Upper lobe of left lung (tissue), 6 donors: ENCODE results near the gene TMEM121B. TPM values are rescaled to one million over a fixed set of nuclear protein-coding genes. Genes with fewer than 3 reads are reported as not detected.

Experiments
- ATAC-seq, 2 donors: fragments of 200-7000 bp; cut with Tn5 transposase; one replicate each; pipeline ENCODE4 v1.9.1; 2022; ENCODE audit warnings: mild to moderate bottlenecking in 2 of 2, moderate library complexity in 2 of 2; ENCODE audit not compliant: low FRiP score in 2 of 2
- DNase-seq, 2 donors: peaks; one replicate each; pipeline ENCODE4 v3.0.0-alpha.2; 2019 to 2020
- H3K27ac ChIP-seq, 4 donors: fragments of 200-600 bp; sonication (generic); one replicate each; pipeline ENCODE4 v1.5.1; 2016 to 2019
- H3K27me3 ChIP-seq, 4 donors: fragments of 200-600 bp; sonication (generic); one replicate each; pipeline ENCODE4 v1.5.1; 2017 to 2019
- H3K36me3 ChIP-seq, 4 donors: fragments of 200-600 bp; sonication (generic); one replicate each; pipeline ENCODE4 v1.5.1; 2016 to 2019
- H3K4me1 ChIP-seq, 4 donors: fragments of 200-600 bp; sonication (generic); one replicate each; pipeline ENCODE4 v1.5.1; 2018 to 2019
- H3K4me3 ChIP-seq, 4 donors: fragments of 200-600 bp; sonication (generic); one replicate each; pipeline ENCODE4 v1.5.1; 2017 to 2019; ENCODE audit warnings: mild to moderate bottlenecking in 2 of 4, moderate library complexity in 1 of 4
- H3K9me3 ChIP-seq, 4 donors: fragments of 200-600 bp; sonication (generic); one replicate each; pipeline ENCODE4 v1.5.1; 2018 to 2019
- EP300 ChIP-seq, 4 donors: sonication (generic); formaldehyde crosslinking; IDR thresholded peaks; one replicate each; pipeline ENCODE4 v1.5.1; 2017; ENCODE audit warnings: antibody characterized with exemption in 4 of 4, control low read depth in 2 of 4
- POLR2A ChIP-seq, 4 donors: fragments of 450-650 bp; IDR thresholded peaks; one replicate each; pipeline ENCODE4 v1.5.1; 2016 to 2017; ENCODE audit warnings: antibody characterized with exemption in 4 of 4, mild to moderate bottlenecking in 2 of 4
- POLR2AphosphoS5 ChIP-seq, 2 donors: sonication (generic); formaldehyde crosslinking; IDR thresholded peaks; one replicate each; pipeline ENCODE4 v1.5.1; 2017; ENCODE audit warnings: antibody characterized with exemption in 2 of 2
- whole genome bisulfite sequencing, 2 donors: methylation state at CpG; one replicate each; pipeline ENCODE4 v1.1.5; 2017 to 2018; 5-methylcytosine and 5-hydroxymethylcytosine counted together
- total RNA-seq, 6 donors: library from RNA; depleted of rRNA in 4 of 6; stranded (reverse); fragments of >200 nt in 4 of 6; gene quantifications; one replicate each; pipeline versions ENCODE4 v1.1.0 to v1.2.1, GENCODE V29; 2016 to 2021
- TF ChIP-seq, protein P1 (sequence below), 6 experiments: fragments of 450-650 bp in 4 of 6; fragments of 200-600 bp in 2 of 6; sonication (generic) in 2 of 6; IDR thresholded peaks; one replicate each; pipeline ENCODE4 v1.5.1; 2016 to 2019; ENCODE audit warnings: antibody characterized with exemption in 6 of 6
- donor health status: DM: no; HTN: no; CAD: no; lungs with moderate emphysema.
- donor health status: DM: no; HTN: yes; CAD: no; lungs with severe emphysema.

TMEM121B gene
- 1 to 10 TPM in 3 of 6 donors, under 1 TPM in 2, not detected in 1; 0.10 to 2.0 (median 1.1) TPM for total RNA-seq

DNA sequence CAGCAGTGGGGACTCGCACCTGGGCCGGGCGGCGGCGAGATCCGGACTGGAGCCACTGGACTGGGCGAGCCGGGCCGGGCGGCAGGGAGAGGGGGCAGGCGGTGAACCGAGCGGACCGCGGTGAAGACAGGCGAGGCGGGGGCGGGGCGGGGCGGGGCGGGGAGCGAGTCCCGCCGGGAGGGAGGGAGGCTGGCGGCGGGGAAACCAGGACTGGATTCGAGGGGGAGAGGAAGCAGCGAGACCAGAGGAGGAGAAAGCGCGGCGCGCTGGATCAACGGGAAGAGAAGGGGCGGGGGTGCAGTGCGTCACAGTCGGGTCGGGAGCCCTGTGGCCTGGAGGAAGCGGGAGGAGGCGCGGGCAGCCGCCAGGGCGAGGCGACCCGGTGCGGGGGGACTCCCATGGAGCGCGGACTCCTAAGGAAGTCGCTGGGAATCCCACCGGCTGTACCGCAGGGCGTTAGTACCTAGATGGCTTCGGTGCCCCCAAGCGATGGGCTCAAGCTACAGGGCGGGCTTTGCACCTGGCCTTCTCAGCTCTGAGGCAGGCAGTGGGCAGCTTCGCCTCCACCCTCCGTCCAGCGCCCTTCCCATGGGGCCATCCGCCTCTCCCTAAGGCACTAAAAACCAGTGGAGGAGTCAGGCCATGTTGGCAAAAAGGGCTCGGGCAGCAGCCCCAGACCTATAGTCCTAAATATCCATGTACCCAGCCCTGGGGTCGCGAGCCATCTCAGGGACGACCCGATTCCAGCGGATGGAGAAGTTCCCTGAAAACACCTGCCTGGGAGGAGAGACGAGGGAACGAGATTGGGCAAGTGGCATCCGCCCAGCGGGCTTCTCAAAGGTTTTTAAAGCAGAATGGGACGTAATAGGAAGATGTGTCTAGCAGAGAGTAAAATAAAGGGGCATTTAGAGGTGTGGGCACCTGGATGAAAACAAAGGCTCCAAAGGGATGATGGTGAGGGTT lies at the start of gene TMEM121B:
TMEM121B (minus strand) TSS at position 128 of the 963 bp plus-strand sequence. CDS start 233 bp downstream, outside the sequence.
- H3K4me3 ChIP-seq = peak within 1 kb of the TSS; percentile 49 to 78 (median 58)
- H3K36me3 ChIP-seq = no peaks in the 10 kb centered on the region
- 7 to 27% methylated on average over 15 to 44 of the region's 69 CpGs for WGBS, 2 donors
- DNase-seq = peak; percentile 68 to 87
- H3K27ac ChIP-seq = no peak within 1 kb of the TSS
- TF ChIP-seq POLR2A (IDR thresholded peaks at IDR 0.05) (no peak), EP300 (IDR thresholded peaks at IDR 0.05) (no peak), POLR2AphosphoS5 (IDR thresholded peaks at IDR 0.05) (no peak)
- TF ChIP-seq, protein P1, sequence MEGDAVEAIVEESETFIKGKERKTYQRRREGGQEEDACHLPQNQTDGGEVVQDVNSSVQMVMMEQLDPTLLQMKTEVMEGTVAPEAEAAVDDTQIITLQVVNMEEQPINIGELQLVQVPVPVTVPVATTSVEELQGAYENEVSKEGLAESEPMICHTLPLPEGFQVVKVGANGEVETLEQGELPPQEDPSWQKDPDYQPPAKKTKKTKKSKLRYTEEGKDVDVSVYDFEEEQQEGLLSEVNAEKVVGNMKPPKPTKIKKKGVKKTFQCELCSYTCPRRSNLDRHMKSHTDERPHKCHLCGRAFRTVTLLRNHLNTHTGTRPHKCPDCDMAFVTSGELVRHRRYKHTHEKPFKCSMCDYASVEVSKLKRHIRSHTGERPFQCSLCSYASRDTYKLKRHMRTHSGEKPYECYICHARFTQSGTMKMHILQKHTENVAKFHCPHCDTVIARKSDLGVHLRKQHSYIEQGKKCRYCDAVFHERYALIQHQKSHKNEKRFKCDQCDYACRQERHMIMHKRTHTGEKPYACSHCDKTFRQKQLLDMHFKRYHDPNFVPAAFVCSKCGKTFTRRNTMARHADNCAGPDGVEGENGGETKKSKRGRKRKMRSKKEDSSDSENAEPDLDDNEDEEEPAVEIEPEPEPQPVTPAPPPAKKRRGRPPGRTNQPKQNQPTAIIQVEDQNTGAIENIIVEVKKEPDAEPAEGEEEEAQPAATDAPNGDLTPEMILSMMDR (IDR thresholded peaks at IDR 0.05) = no peak
- peak; percentile 64 to 73 for ATAC-seq
- peaks cover 24 to 39% (median 35%) of the 10 kb centered on the region in 4 donors for H3K4me1 ChIP-seq
- H3K27me3 ChIP-seq = peaks cover 0 to 24% (median 11%) of the 10 kb centered on the region in 4 donors
- no peaks in the 10 kb centered on the region for H3K9me3 ChIP-seq

DNA sequence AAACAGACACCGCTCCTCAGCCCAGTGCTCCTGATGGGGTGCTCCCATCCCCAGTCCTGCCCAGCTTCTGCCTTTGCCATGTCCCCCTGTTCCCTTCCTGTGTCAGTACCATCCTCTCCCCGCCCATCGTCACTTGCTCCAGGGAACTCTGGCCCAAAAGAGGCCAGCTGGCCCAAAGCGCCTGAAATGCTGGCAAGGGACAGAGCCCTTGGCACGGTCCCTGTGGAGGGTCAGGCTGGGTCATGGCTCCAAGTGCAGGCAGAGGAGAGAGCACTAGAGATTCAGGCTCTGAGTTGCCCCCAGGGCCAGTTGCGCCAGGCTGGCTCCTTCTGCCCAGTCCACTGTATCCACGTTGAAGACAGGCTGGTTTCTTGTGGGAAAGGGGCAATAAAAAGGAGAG lies 46.3 kb upstream of the TMEM121B start:
- WGBS, 2 donors = 29 to 45% methylated on average over 7 of the region's 7 CpGs
- H3K27ac ChIP-seq = no peak overlapping the region
- peaks cover 9 to 20% (median 13%) of the 10 kb centered on the region in 4 donors for H3K4me1 ChIP-seq
- H3K27me3 ChIP-seq = no peaks in the 10 kb centered on the region
- H3K9me3 ChIP-seq = no peaks in the 10 kb centered on the region
- TF ChIP-seq POLR2AphosphoS5 (IDR thresholded peaks at IDR 0.05) = no peak
- TF ChIP-seq EP300 (IDR thresholded peaks at IDR 0.05) = no peak
- TF ChIP-seq, protein P1 (IDR thresholded peaks at IDR 0.05) = no peak
- TF ChIP-seq POLR2A (IDR thresholded peaks at IDR 0.05) = no peak
- ATAC-seq (no peak), DNase-seq (no peak)
- H3K36me3 ChIP-seq = no peaks in the 10 kb centered on the region
- H3K4me3 ChIP-seq = no peak overlapping the region

DNA sequence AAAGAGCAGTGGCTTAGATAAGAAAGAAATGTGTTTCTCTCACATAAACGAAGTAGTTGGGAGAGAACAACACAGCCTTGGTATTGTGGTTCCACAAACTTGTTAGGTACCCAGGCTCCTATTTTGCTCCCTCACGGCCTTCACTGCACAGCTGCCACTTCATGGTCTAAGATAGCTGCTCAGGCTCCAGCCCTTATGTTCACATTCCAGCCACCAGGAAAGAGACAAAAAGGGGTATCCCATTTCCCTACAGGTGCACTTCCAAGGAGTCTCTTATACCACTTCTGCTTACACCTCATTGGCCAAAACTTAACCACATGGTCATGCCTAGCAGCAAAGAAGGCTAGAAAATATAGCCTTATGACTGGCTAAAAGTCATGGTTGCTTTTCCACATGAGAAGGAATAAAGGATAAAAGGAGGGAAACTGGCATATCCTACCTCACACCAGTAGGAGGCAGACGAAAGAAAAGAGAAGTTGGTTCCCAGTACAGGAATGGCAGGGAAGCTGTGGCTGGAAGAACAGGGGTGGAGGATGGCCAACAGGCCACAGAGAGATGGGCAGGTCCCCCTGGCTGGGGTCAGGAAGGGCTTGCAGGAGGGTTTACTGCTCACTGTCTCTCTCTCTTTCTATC lies 43.3 kb upstream of the TMEM121B start:
- H3K4me3 ChIP-seq = no peak overlapping the region
- 73 to 90% methylated on average over 3 of the region's 3 CpGs for WGBS, 2 donors
- no peak for ATAC-seq

DNA sequence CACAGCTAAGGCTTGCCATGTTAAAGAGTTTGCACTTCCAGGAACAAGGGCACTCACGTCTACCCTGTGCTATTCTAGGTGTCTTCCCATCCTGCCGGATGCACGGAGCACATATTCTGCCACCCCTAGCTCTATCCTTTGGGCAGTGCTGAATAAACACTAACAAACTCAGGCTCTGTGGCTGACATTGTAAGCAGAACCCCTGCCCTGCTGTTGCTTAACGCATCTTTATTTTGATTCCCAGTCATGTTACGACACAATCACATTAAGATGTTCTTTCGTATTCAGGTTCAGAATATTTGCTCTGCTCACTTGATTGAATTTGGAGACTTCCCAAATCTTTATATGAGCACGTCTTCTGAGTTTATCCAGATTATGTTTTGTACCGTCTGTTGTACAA lies 41.6 kb upstream of the TMEM121B start:
- H3K27ac ChIP-seq = no peak overlapping the region
- WGBS, 2 donors = 78 to 92% methylated on average over 8 of the region's 8 CpGs
- no peaks in the 10 kb centered on the region for H3K9me3 ChIP-seq
- ATAC-seq (no peak), DNase-seq (no peak)
- no peak overlapping the region for H3K4me3 ChIP-seq
- no peaks in the 10 kb centered on the region for H3K27me3 ChIP-seq
- no peaks in the 10 kb centered on the region for H3K36me3 ChIP-seq
- TF ChIP-seq EP300 (IDR thresholded peaks at IDR 0.05) = no peak
- peaks cover 11 to 24% (median 18%) of the 10 kb centered on the region in 4 donors for H3K4me1 ChIP-seq

More for the DNA sequence above, 43.3 kb upstream of the TMEM121B start:
- Histone ChIP-seq H3K9me3 (no peaks in the 10 kb centered on the region), H3K4me1 (peaks cover 6 to 12% (median 10%) of the 10 kb centered on the region in 4 donors), H3K27ac (no peak overlapping the region), H3K27me3 (no peaks in the 10 kb centered on the region), H3K36me3 (no peaks in the 10 kb centered on the region)
- no peak for TF ChIP-seq POLR2A (IDR thresholded peaks at IDR 0.05)
- no peak for TF ChIP-seq POLR2AphosphoS5 (IDR thresholded peaks at IDR 0.05)
- no peak for TF ChIP-seq EP300 (IDR thresholded peaks at IDR 0.05)
- TF ChIP-seq, protein P1 (IDR thresholded peaks at IDR 0.05) = peak in 1 of 6 experiments; percentile 9
- no peak for DNase-seq

GRCh38 chr22:17161991-17162390 lies 40.8 kb upstream of the TMEM121B start:
- TF ChIP-seq, protein P1 (IDR thresholded peaks at IDR 0.05) = no peak
- TF ChIP-seq EP300 (IDR thresholded peaks at IDR 0.05) (no peak), POLR2AphosphoS5 (IDR thresholded peaks at IDR 0.05) (no peak), POLR2A (IDR thresholded peaks at IDR 0.05) (no peak)
- H3K9me3 ChIP-seq = no peaks in the 10 kb centered on the region
- no peak overlapping the region for H3K4me3 ChIP-seq
- no peaks in the 10 kb centered on the region for H3K36me3 ChIP-seq
- H3K4me1 ChIP-seq = peaks cover 17 to 28% (median 21%) of the 10 kb centered on the region in 4 donors
- ATAC-seq = no peak
- H3K27ac ChIP-seq = no peak overlapping the region
- H3K27me3 ChIP-seq = no peaks in the 10 kb centered on the region
- DNase-seq = no peak
- 95% methylated on average over 3 of the region's 3 CpGs for WGBS, 2 donors
